Neural cell (in vitro differentiated cells): ENCODE results near the gene ASMTL. TPM values are rescaled to one million over a fixed set of nuclear protein-coding genes. Genes with fewer than 3 reads are reported as not detected.

Source experiments
- H2AFZ ChIP-seq: fragments of 200-600, 300-800 bp; sonication (generic), shearing (Covaris generic); 2 replicates; pipeline ENCODE4 v1.6.0; 2014; ENCODE audit warnings: low read depth, mild to moderate bottlenecking, antibody characterized with exemption, low read length, moderate library complexity
- H3F3A ChIP-seq: fragments of 200-600 bp; shearing (Covaris generic); 2 replicates; pipeline ENCODE4 v1.6.1; 2016; ENCODE audit warnings: mild to moderate bottlenecking, moderate library complexity, mixed read lengths, antibody characterized with exemption, low read length; ENCODE audit not compliant: insufficient read depth, poor library complexity, severe bottlenecking
- H3K27ac ChIP-seq: fragments of 200-600, 300-800 bp; sonication (generic), shearing (Covaris generic); 2 replicates; pipeline ENCODE4 v1.5.1; 2014; ENCODE audit warnings: mild to moderate bottlenecking, low read length, moderate library complexity
- H3K27me3 ChIP-seq: fragments of 300-800, 200-600 bp; sonication (generic), shearing (Covaris generic); 2 replicates; pipeline ENCODE4 v1.6.0; 2014; ENCODE audit warnings: mild to moderate bottlenecking, low read depth, low read length, moderate library complexity; ENCODE audit not compliant: insufficient read depth
- H3K36me3 ChIP-seq: fragments of 300-800, 200-600 bp; sonication (generic), shearing (Covaris generic); 2 replicates; pipeline ENCODE4 v1.5.1; 2014; ENCODE audit warnings: mild to moderate bottlenecking, antibody characterized with exemption, low read length, moderate library complexity; ENCODE audit not compliant: insufficient read depth
- H3K4me2 ChIP-seq: fragments of 300-800, 200-600 bp; sonication (generic), shearing (Covaris generic); 2 replicates; pipeline ENCODE4 v1.6.0; 2014; ENCODE audit warnings: mild to moderate bottlenecking, low read length
- H3K4me3 ChIP-seq: fragments of 300-800, 200-600 bp; sonication (generic), shearing (Covaris generic); 2 replicates; pipeline ENCODE4 v1.5.1; 2014; ENCODE audit warnings: mild to moderate bottlenecking, low read length, moderate library complexity
- H3K79me2 ChIP-seq: fragments of 200-600 bp; shearing (Covaris generic); replicated peaks from 2 replicates; pipeline ENCODE4 v1.6.0; 2014; ENCODE audit warnings: mild to moderate bottlenecking, low read length, moderate library complexity; ENCODE audit not compliant: insufficient read depth
- H3K9ac ChIP-seq: fragments of 300-800, 200-600 bp; sonication (generic), shearing (Covaris generic); 2 replicates; pipeline ENCODE4 v1.6.1; 2016; ENCODE audit warnings: mild to moderate bottlenecking, low read length, mixed read lengths
- H3K9me2 ChIP-seq: fragments of 200-600 bp; shearing (Covaris generic); 2 replicates; pipeline ENCODE4 v1.6.1; 2016; ENCODE audit warnings: mild to moderate bottlenecking, low read length, mixed read lengths; ENCODE audit not compliant: insufficient read depth
- H3K9me3 ChIP-seq: fragments of 200-600, 300-800 bp; sonication (generic), shearing (Covaris generic); 2 replicates; pipeline ENCODE4 v1.6.1; 2016; ENCODE audit warnings: mild to moderate bottlenecking, mixed run types, low read length, moderate library complexity, mixed read lengths
- H4K20me1 ChIP-seq: fragments of 200-600 bp; shearing (Covaris generic); 2 replicates; pipeline ENCODE4 v1.6.1; 2016; ENCODE audit warnings: mild to moderate bottlenecking, mixed run types; ENCODE audit not compliant: insufficient read depth
- EZH2 ChIP-seq: fragments of 200-600, 300-800 bp; shearing (Covaris generic), sonication (generic); IDR thresholded peaks from 2 replicates; pipeline ENCODE4 v1.6.1; 2014; ENCODE audit warnings: antibody characterized with exemption, low read length, borderline replicate concordance, mild to moderate bottlenecking; ENCODE audit not compliant: insufficient read depth, poor library complexity, severe bottlenecking
- MXI1 ChIP-seq: fragments of 450-650 bp; conservative IDR thresholded peaks from 2 replicates; pipeline ENCODE4 v1.6.1; 2014; ENCODE audit warnings: antibody characterized with exemption, mild to moderate bottlenecking; ENCODE audit not compliant: poor library complexity, severe bottlenecking
- POLR2AphosphoS5 ChIP-seq: IDR thresholded peaks from 2 replicates; pipeline ENCODE4 v1.6.1; 2012
- RAD21 ChIP-seq: fragments of 450-650 bp; conservative IDR thresholded peaks from 2 replicates; pipeline ENCODE4 v1.6.1; 2014; ENCODE audit warnings: antibody characterized with exemption, mild to moderate bottlenecking, moderate library complexity
- REST ChIP-seq: IDR thresholded peaks from 2 replicates; pipeline ENCODE4 v1.6.1; 2012; ENCODE audit warnings: borderline replicate concordance
- SMC3 ChIP-seq: fragments of 450-650 bp; conservative IDR thresholded peaks from 2 replicates; pipeline ENCODE4 v1.6.1; 2014; ENCODE audit warnings: antibody characterized with exemption, mild to moderate bottlenecking, moderate library complexity; ENCODE audit not compliant: poor library complexity
- TAF1 ChIP-seq: IDR thresholded peaks from 2 replicates; pipeline ENCODE4 v1.6.1; 2012; ENCODE audit warnings: low read depth
- polyA plus RNA-seq: library from polyadenylated mRNA; depleted of rRNA; stranded (reverse); fragments of >200 nt; gene quantifications from 2 replicates; pipeline ENCODE4 v1.2.3, GENCODE V29; 2014
- TF ChIP-seq, protein P1 (sequence below): fragments of 450-650 bp; IDR thresholded peaks from 2 replicates; pipeline ENCODE4 v1.5.1; 2014; ENCODE audit warnings: antibody characterized with exemption, mild to moderate bottlenecking, moderate library complexity; ENCODE audit not compliant: poor library complexity, severe bottlenecking

The ASMTL gene
- polyA plus RNA-seq, 1 donor from 2014 or later: 25.9 TPM

GRCh38 chrX:1361910-1362309 is 90.8 kb downstream of the ASMTL start:
- H3K27me3 ChIP-seq: no peaks in the 10 kb centered on the region
- H3K9me2 ChIP-seq: no peaks in the 10 kb centered on the region
- no peaks in the 10 kb centered on the region for H4K20me1 ChIP-seq
- no peak overlapping the region for H2AFZ ChIP-seq
- H3K9ac ChIP-seq: no peak overlapping the region
- H3K4me2 ChIP-seq: no peak overlapping the region
- H3K27ac ChIP-seq: no peak overlapping the region
- TF ChIP-seq POLR2AphosphoS5 (no peak), SMC3 (no peak), RAD21 (no peak), MXI1 (no peak), REST (no peak), EZH2 (no peak)
- TF ChIP-seq, protein P1, sequence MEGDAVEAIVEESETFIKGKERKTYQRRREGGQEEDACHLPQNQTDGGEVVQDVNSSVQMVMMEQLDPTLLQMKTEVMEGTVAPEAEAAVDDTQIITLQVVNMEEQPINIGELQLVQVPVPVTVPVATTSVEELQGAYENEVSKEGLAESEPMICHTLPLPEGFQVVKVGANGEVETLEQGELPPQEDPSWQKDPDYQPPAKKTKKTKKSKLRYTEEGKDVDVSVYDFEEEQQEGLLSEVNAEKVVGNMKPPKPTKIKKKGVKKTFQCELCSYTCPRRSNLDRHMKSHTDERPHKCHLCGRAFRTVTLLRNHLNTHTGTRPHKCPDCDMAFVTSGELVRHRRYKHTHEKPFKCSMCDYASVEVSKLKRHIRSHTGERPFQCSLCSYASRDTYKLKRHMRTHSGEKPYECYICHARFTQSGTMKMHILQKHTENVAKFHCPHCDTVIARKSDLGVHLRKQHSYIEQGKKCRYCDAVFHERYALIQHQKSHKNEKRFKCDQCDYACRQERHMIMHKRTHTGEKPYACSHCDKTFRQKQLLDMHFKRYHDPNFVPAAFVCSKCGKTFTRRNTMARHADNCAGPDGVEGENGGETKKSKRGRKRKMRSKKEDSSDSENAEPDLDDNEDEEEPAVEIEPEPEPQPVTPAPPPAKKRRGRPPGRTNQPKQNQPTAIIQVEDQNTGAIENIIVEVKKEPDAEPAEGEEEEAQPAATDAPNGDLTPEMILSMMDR: no peak
- no peaks in the 10 kb centered on the region for H3K9me3 ChIP-seq
- H3F3A ChIP-seq: no peaks in the 10 kb centered on the region
- H3K4me3 ChIP-seq: no peak overlapping the region
- H3K36me3 ChIP-seq: no peaks in the 10 kb centered on the region
- no peaks in the 10 kb centered on the region for H3K79me2 ChIP-seq

DNA sequence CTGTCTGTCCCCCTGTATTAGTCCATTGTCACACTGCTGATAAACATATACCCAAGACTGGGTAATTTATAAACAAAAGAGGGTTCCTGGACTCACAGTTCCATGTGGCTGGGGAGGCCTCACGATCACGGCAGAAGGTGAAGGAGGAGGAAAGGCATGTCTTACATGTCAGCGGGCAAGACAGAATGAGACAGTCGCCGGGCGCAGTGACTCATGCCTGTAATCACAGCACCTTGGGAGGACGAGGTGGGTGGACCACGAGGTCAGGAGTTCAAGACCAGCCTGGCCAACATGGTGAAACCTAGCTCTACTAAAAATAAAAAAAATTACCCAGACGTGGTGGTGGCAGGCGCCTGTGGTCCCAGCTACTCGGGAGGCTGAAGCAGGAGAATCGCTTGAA is 91.4 kb downstream of the ASMTL start:
- TF ChIP-seq EZH2 (no peak), TAF1 (no peak)
- no peak overlapping the region for H3K4me2 ChIP-seq
- no peak overlapping the region for H2AFZ ChIP-seq
- no peaks in the 10 kb centered on the region for H3K9me3 ChIP-seq
- no peak overlapping the region for H3K27ac ChIP-seq
- no peak overlapping the region for H3K4me3 ChIP-seq
- H3K27me3 ChIP-seq: no peaks in the 10 kb centered on the region
- no peak overlapping the region for H3K9ac ChIP-seq
- no peaks in the 10 kb centered on the region for H3F3A ChIP-seq
- no peaks in the 10 kb centered on the region for H3K36me3 ChIP-seq
- no peaks in the 10 kb centered on the region for H3K9me2 ChIP-seq
- no peaks in the 10 kb centered on the region for H3K79me2 ChIP-seq
- H4K20me1 ChIP-seq: no peaks in the 10 kb centered on the region

DNA sequence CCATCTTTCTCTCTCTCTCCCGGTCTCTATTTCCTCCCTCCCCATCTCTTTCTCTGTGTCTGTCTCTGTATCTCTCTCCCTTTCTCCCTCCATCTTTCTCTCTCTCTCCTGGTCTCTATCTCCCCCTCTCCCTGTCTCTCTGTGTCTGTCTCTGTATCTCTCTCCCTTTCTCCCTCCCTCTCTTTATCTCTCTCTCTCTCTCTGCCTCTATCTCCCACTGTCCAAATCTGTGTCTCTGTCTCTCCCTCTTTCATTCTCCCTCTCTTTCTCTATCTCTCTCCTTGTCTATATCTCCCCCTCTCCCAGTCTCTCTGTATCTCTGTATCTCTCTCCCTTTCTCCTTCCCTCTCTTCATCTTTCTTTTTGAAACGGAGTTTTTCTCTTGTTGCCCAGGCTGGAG is 92.5 kb downstream of the ASMTL start:
- no peaks in the 10 kb centered on the region for H3K79me2 ChIP-seq
- H3K27ac ChIP-seq: no peak overlapping the region
- H3K9me3 ChIP-seq: no peaks in the 10 kb centered on the region
- H3F3A ChIP-seq: no peaks in the 10 kb centered on the region
- no peaks in the 10 kb centered on the region for H3K9me2 ChIP-seq
- TF ChIP-seq REST (no peak), SMC3 (no peak), POLR2AphosphoS5 (no peak), RAD21 (no peak)
- no peak overlapping the region for H3K9ac ChIP-seq
- H4K20me1 ChIP-seq: no peaks in the 10 kb centered on the region
- H3K4me2 ChIP-seq: no peak overlapping the region
- no peaks in the 10 kb centered on the region for H3K36me3 ChIP-seq
- H3K4me3 ChIP-seq: no peak overlapping the region
- no peaks in the 10 kb centered on the region for H3K27me3 ChIP-seq
- H2AFZ ChIP-seq: no peak overlapping the region
